Heart left ventricle (tissue), 16 donors: ENCODE data around the gene ARMC10. TPM values are rescaled to one million over a fixed set of nuclear protein-coding genes. Genes with fewer than 3 reads are reported as not detected.

Experiments used
- ATAC-seq, 4 donors: fragments of 200-7000 bp; cut with Tn5 transposase; one replicate each; pipeline ENCODE4 v1.9.1; 2020 to 2022; ENCODE audit warnings: moderate library complexity in 4 of 4, mild to moderate bottlenecking in 3 of 4, moderate number of reproducible peaks in 1 of 4
- DNase-seq, 5 donors: peaks; one replicate each; pipeline ENCODE4 v3.0.0-alpha.2; 2020
- H3K27ac ChIP-seq, 12 donors: fragments of 200-600 bp; sonication (generic) in 4 of 12; one replicate each; pipeline versions ENCODE4 v1.5.0 to v1.8.0; 2016 to 2022; ENCODE audit warnings: mild to moderate bottlenecking in 2 of 12
- H3K27me3 ChIP-seq, 9 donors: fragments of 200-600 bp; sonication (generic) in 2 of 9; one replicate each; pipeline versions ENCODE4 v1.5.1 to v1.8.0; 2016 to 2022; ENCODE audit warnings: mild to moderate bottlenecking in 3 of 9
- H3K36me3 ChIP-seq, 9 donors: fragments of 200-600 bp; sonication (generic) in 2 of 9; one replicate each; pipeline versions ENCODE4 v1.5.0 to v1.8.0; 2018 to 2022; ENCODE audit warnings: mild to moderate bottlenecking in 2 of 9
- H3K4me1 ChIP-seq, 12 donors: fragments of 200-600 bp; sonication (generic) in 4 of 12; one replicate each; pipeline versions ENCODE4 v1.5.0 to v1.8.0; 2016 to 2022; ENCODE audit warnings: mild to moderate bottlenecking in 3 of 12
- H3K4me3 ChIP-seq, 12 donors: fragments of 200-600 bp; sonication (generic) in 4 of 12; one replicate each; pipeline versions ENCODE4 v1.5.0 to v1.8.0; 2017 to 2022; ENCODE audit warnings: mild to moderate bottlenecking in 9 of 12, moderate library complexity in 4 of 12
- H3K9me3 ChIP-seq, 12 donors: fragments of 200-600 bp; sonication (generic) in 4 of 12; one replicate each; pipeline versions ENCODE4 v1.5.0 to v1.8.0; 2016 to 2022; ENCODE audit warnings: mild to moderate bottlenecking in 1 of 12
- CTCF ChIP-seq, 12 donors: fragments of 200-600 bp; sonication (generic) in 4 of 12; IDR thresholded peaks; one replicate each; pipeline versions ENCODE4 v1.5.0 to v1.8.0; 2018 to 2022; ENCODE audit warnings: antibody characterized with exemption in 12 of 12, mild to moderate bottlenecking in 5 of 12
- POLR2A ChIP-seq, 2 donors: fragments of 450-650 bp; IDR thresholded peaks; one replicate each; pipeline ENCODE4 v1.6.1; 2017; ENCODE audit warnings: antibody characterized with exemption in 2 of 2, mild to moderate bottlenecking in 2 of 2, moderate library complexity in 2 of 2
- WGBS, 4 donors: extraction: QIAGEN DNeasy Blood & Tissue Kit in 2 of 4; methylation state at CpG; one replicate each; pipeline versions ENCODE4 v1.1.5 to v1.1.7; 2013 to 2018; 5-methylcytosine and 5-hydroxymethylcytosine counted together
- intact Hi-C, 10 donors: fragments of 100-400 bp; cut with DNase I; formaldehyde crosslinking; loops; one replicate each; pipeline versions ENCODE4 v1.11.1 to v1.14.2; 2022
- polyA plus RNA-seq, 2 donors: library from polyadenylated mRNA; stranded (reverse); fragments of 200-250 nt; gene quantifications; one replicate each; pipeline ENCODE4 v1.2.3, GENCODE V29; 2013
- total RNA-seq, 9 donors: library from RNA; depleted of rRNA in 2 of 9; stranded (reverse); fragments of >200 nt in 2 of 9; fragmentation: NEBNext Ultra II Directional in 3 of 9; extraction: Animal tissue kit (Norgen Biotek cat#: 25700) in 3 of 9; gene quantifications; one replicate each; pipeline versions ENCODE4 v1.1.0 to v1.2.4, GENCODE V29; 2016 to 2023
- donor health status: ischemic (EF 13 %, LVEDD 7.1; RV severe dilation, severe dysfunction).
- donor health status: healthy with polysubstance abuse.
- donor health status: DM: no; HTN: yes; CAD: no.
- donor health status: DM: no; HTN: no; CAD: no.
- donor health status: ischemic (EF 25% LVEDD 6.9; RV normal size, moderate dysfunction).
- donor health status: ischemic (EF 25% LVEDD 5.7; RV mildly dilated, moderate dysfunction).
- donor health status: healthy.
- donor health status: DM: yes; HTN: yes; CAD: no.
- donor health status: ischemic (EF 35%, LVEDD 5.7; RV mildly dilated, moderate dysfunction).
- donor health status: nonischemic (EF 11% LVEDD 7.7; RV severe dilation, severe dysfunction).
- donor health status: DM: yes; HTN: yes; CAD: no.
- donor health status: PGD.
- donor health status: ischemic (EF 29% LVEDD 5.4; RV normal size, mild dysfunction).
- donor health status: nonischemic (EF 23%, LVEDD 6.1; RV moderate dilation, normal function).

The ARMC10 gene
- total and polyA plus RNA-seq, 11 donors = 13.4 to 29.7 (median 24.9) TPM

GRCh38 chr7:103129702-103130549, 55.0 kb downstream of the ARMC10 start:
- intact Hi-C loops = no loop called here
- Histone ChIP-seq H3K27me3 (no peaks in the 10 kb centered on the region), H3K36me3 (peaks cover 0 to 38% (median 28%) of the 10 kb centered on the region in 9 donors), H3K4me3 (no peak overlapping the region), H3K9me3 (no peaks in the 10 kb centered on the region), H3K4me1 (peaks cover 0 to 3% (median 0%) of the 10 kb centered on the region in 12 donors), H3K27ac (no peak overlapping the region)
- ATAC-seq (no peak), DNase-seq (no peak)
- no peak for TF ChIP-seq CTCF (IDR thresholded peaks at IDR 0.05)
- no peak for TF ChIP-seq POLR2A (IDR thresholded peaks at IDR 0.05)
- 84 to 91% (median 89%) methylated on average over 6 of the region's 6 CpGs for WGBS, 4 donors

GRCh38 chr7:103130901-103131624, 56.1 kb downstream of the ARMC10 start:
- 79 to 92% (median 83%) methylated on average over 9 of the region's 9 CpGs for WGBS, 4 donors
- H3K4me1 ChIP-seq = peaks cover 0 to 7% (median 0%) of the 10 kb centered on the region in 12 donors
- no peak for ATAC-seq
- DNase-seq = no peak
- no peaks in the 10 kb centered on the region for H3K9me3 ChIP-seq
- TF ChIP-seq CTCF (IDR thresholded peaks at IDR 0.05) = no peak
- no peak for TF ChIP-seq POLR2A (IDR thresholded peaks at IDR 0.05)
- H3K4me3 ChIP-seq = no peak overlapping the region
- H3K27me3 ChIP-seq = no peaks in the 10 kb centered on the region
- intact Hi-C loops = no loop called here
- no peak overlapping the region for H3K27ac ChIP-seq
- peaks cover 0 to 27% (median 20%) of the 10 kb centered on the region in 9 donors for H3K36me3 ChIP-seq

GRCh38 chr7:103132995-103133688, 58.2 kb downstream of the ARMC10 start:
- WGBS, 4 donors = 77 to 88% (median 82%) methylated on average over 9 of the region's 9 CpGs
- Histone ChIP-seq H3K9me3 (no peaks in the 10 kb centered on the region), H3K4me1 (peaks cover 0 to 7% (median 0%) of the 10 kb centered on the region in 12 donors), H3K4me3 (no peak overlapping the region), H3K27me3 (no peaks in the 10 kb centered on the region), H3K27ac (no peak overlapping the region), H3K36me3 (peaks cover 0 to 6% (median 4%) of the 10 kb centered on the region in 9 donors)
- ATAC-seq (no peak), DNase-seq (no peak)
- TF ChIP-seq POLR2A (IDR thresholded peaks at IDR 0.05) = no peak
- TF ChIP-seq CTCF (IDR thresholded peaks at IDR 0.05) = no peak
- intact Hi-C loops = no loop called here
